ENCODE measurements around the gene AGAP6. TPM values are rescaled to one million over a fixed set of nuclear protein-coding genes. Genes with fewer than 3 reads are reported as not detected.
"Not testable (repeated sequence)": the region's sequence is repeated elsewhere in the genome, so short reads cannot be mapped to it uniquely, and the experiment has no call there.

Gene AGAP6
- total RNA-seq, 1 experiment from 2014 or later = 13.4 TPM

DNA sequence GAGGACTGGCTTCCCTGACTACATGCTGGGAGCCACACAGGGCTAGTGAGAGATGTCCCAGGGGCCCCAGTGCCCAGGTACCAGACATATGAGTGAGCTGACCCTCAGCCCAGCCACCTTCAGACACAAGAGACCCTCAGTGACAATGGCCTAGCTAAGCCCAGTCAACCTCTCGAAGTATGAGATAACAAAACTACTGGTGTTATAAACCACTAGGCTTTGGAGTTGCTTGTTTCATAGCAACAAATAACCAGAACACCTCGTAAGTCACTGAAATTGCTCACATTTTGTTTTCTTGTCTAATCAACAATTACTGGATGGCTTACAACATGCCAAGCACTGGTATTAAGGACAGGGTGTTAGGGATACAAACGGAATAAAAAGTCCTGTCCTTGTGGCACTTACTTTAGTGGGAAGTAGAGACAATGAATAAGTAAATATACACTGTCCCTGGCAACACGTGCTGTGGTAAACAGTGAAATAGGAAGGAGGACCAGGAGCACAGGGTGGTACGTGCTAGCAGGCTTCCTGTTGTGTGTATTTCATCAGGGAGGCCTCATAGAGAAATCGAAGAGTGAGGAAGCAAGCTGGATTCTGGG lies 64.7 kb downstream of the AGAP6 start:
- H2BK20ac ChIP-seq (ENCODE audit: low read depth, low read length, poor library complexity, severe bottlenecking); H3K4me1 ChIP-seq (ENCODE audit: insufficient read depth, low read length); H3K27me3 ChIP-seq (ENCODE audit: insufficient read depth, low read length); H2BK15ac ChIP-seq (ENCODE audit: low read depth, low read length); H3K56ac ChIP-seq (ENCODE audit: insufficient read length, low read depth, low read length); H3K79me1 ChIP-seq (ENCODE audit: insufficient read depth, low read depth, low read length, poor library complexity, severe bottlenecking); H3K4me1 Mint-ChIP-seq; H2BK120ac ChIP-seq (ENCODE audit: low read depth, low read length, poor library complexity, severe bottlenecking); H3K27ac ChIP-seq (ENCODE audit: insufficient read length, low read depth, low read length); H3K9ac ChIP-seq (ENCODE audit: extremely low read depth, insufficient read length, low read length); H3K27me3 Mint-ChIP-seq (ENCODE audit: low read depth); H4K5ac ChIP-seq (ENCODE audit: insufficient read length, low read depth, low read length); H4K8ac ChIP-seq (replicated peaks; ENCODE audit: insufficient read length, low read depth, low read length); H4K91ac ChIP-seq (ENCODE audit: insufficient read length, low read depth, low read length); H3K4ac ChIP-seq (ENCODE audit: low read depth, low read length); H3K9me3 ChIP-seq (ENCODE audit: control insufficient read depth, low read depth, low read length); DNase-seq; H2AFZ ChIP-seq (ENCODE audit: low read length); H2AK5ac ChIP-seq (ENCODE audit: insufficient read length, low read length); H3K14ac ChIP-seq (ENCODE audit: insufficient read depth, low read length); H3K4me3 Mint-ChIP-seq; H3T11ph ChIP-seq (ENCODE audit: low read length); H3K23me2 ChIP-seq (ENCODE audit: insufficient read length, low read depth, low read length, poor library complexity, severe bottlenecking); H3K36me3 Mint-ChIP-seq (ENCODE audit: insufficient read depth in 1 of 3, low read depth in 3 of 3); H4K20me1 ChIP-seq (ENCODE audit: control insufficient read depth, insufficient read depth, insufficient read length); H3K27ac Mint-ChIP-seq; H3K79me2 ChIP-seq (ENCODE audit: insufficient read depth, low read length); H2BK5ac ChIP-seq (ENCODE audit: insufficient read length, low read length); H3K23ac ChIP-seq (ENCODE audit: insufficient read length, low read depth, low read length); H3K18ac ChIP-seq (ENCODE audit: insufficient read length, low read depth, low read length); H3K9me3 Mint-ChIP-seq; H2BK12ac ChIP-seq (ENCODE audit: insufficient read length, low read depth, low read length); H3K4me2 ChIP-seq (ENCODE audit: insufficient read depth, insufficient read length, low read length): not testable (repeated sequence)
- no CpG with 5 or more reads among the region's 6 CpGs for WGBS (ENCODE audit: extremely low coverage, insufficient read length, low lambda C conversion rate)

DNA sequence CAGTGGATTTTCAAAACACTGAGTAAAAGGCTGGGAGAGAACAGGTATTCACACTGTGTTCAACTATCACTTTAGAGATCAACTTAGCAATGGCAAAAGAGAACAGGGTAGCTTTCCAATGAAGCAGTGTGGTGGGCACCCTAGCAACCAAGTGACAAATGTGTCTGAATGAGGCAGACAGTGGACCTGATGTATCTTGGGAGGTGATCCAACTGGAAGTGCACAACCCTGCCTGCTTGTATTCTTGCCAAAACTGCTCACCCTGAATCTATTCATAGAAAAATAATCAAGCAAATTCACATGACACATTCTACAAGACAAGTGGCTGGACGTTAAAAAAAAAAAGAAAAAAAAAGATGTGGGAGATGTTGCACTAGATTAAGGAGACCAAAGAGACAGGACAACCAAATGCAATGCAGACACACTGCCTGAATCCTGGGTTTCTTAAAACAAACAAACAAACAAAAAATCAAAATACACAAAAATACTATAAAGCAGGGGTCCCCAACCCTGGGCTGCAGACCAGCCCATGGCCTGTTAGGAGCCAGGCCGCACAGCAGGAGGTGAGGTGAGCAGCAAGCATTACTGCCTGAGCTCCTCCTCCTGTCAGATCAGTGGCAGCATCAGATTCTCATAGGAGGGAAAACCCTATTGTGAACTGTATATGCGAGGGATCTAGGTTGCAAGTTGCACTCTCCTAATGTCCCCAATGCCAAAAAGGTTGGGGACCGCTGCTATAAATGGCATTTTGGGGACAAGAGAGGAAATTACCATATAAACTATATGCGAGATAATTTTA lies 67.5 kb downstream of the AGAP6 start:
- H3K27ac ChIP-seq (ENCODE audit: insufficient read length, low read depth, low read length); H4K20me1 ChIP-seq (ENCODE audit: control insufficient read depth, insufficient read depth, insufficient read length); H2AFZ ChIP-seq (ENCODE audit: low read length); H3K4me1 ChIP-seq (ENCODE audit: insufficient read depth, low read length); H3K79me1 ChIP-seq (ENCODE audit: insufficient read depth, low read depth, low read length, poor library complexity, severe bottlenecking); H4K91ac ChIP-seq (ENCODE audit: insufficient read length, low read depth, low read length); H3K18ac ChIP-seq (ENCODE audit: insufficient read length, low read depth, low read length); H3K27ac Mint-ChIP-seq; H4K5ac ChIP-seq (ENCODE audit: insufficient read length, low read depth, low read length); H3K27me3 ChIP-seq (ENCODE audit: insufficient read depth, low read length); H2BK120ac ChIP-seq (ENCODE audit: low read depth, low read length, poor library complexity, severe bottlenecking); H3K23me2 ChIP-seq (ENCODE audit: insufficient read length, low read depth, low read length, poor library complexity, severe bottlenecking); H2BK15ac ChIP-seq (ENCODE audit: low read depth, low read length); H3K9me3 Mint-ChIP-seq; H3K4me3 Mint-ChIP-seq; H2AK5ac ChIP-seq (ENCODE audit: insufficient read length, low read length); H3K4ac ChIP-seq (ENCODE audit: low read depth, low read length); H3K4me1 Mint-ChIP-seq; H3K14ac ChIP-seq (ENCODE audit: insufficient read depth, low read length); H3K56ac ChIP-seq (ENCODE audit: insufficient read length, low read depth, low read length); H2BK20ac ChIP-seq (ENCODE audit: low read depth, low read length, poor library complexity, severe bottlenecking); H3K4me2 ChIP-seq (ENCODE audit: insufficient read depth, insufficient read length, low read length); H3K23ac ChIP-seq (ENCODE audit: insufficient read length, low read depth, low read length); H3K36me3 Mint-ChIP-seq (ENCODE audit: insufficient read depth in 1 of 3, low read depth in 3 of 3); H3K9me3 ChIP-seq (ENCODE audit: control insufficient read depth, low read depth, low read length); H4K8ac ChIP-seq (replicated peaks; ENCODE audit: insufficient read length, low read depth, low read length); H2BK5ac ChIP-seq (ENCODE audit: insufficient read length, low read length); H3K79me2 ChIP-seq (ENCODE audit: insufficient read depth, low read length); H2BK12ac ChIP-seq (ENCODE audit: insufficient read length, low read depth, low read length); H3K9ac ChIP-seq (ENCODE audit: extremely low read depth, insufficient read length, low read length); DNase-seq; H3T11ph ChIP-seq (ENCODE audit: low read length): not testable (repeated sequence)
- WGBS (ENCODE audit: extremely low coverage, insufficient read length, low lambda C conversion rate) = no CpG with 5 or more reads among the region's 5 CpGs
- H3K27me3 Mint-ChIP-seq (ENCODE audit: low read depth) = peaks cover 14% of the 10 kb centered on the region
